B cell (primary cell): Measurements from ENCODE around the gene KCNJ5.

Experiments used
- CTCF ChIP-seq: fragments of 200-600 bp; IDR thresholded peaks from one replicate; pipeline ENCODE4 v1.8.0; 2022; ENCODE audit warnings: antibody characterized with exemption, mild to moderate bottlenecking
- EZH2 ChIP-seq: IDR thresholded peaks from 2 replicates; pipeline ENCODE4 v1.6.1; 2012; ENCODE audit warnings: borderline replicate concordance, low read depth, mild to moderate bottlenecking, moderate library complexity, low read length; ENCODE audit not compliant: insufficient read depth, poor library complexity, severe bottlenecking

DNA sequence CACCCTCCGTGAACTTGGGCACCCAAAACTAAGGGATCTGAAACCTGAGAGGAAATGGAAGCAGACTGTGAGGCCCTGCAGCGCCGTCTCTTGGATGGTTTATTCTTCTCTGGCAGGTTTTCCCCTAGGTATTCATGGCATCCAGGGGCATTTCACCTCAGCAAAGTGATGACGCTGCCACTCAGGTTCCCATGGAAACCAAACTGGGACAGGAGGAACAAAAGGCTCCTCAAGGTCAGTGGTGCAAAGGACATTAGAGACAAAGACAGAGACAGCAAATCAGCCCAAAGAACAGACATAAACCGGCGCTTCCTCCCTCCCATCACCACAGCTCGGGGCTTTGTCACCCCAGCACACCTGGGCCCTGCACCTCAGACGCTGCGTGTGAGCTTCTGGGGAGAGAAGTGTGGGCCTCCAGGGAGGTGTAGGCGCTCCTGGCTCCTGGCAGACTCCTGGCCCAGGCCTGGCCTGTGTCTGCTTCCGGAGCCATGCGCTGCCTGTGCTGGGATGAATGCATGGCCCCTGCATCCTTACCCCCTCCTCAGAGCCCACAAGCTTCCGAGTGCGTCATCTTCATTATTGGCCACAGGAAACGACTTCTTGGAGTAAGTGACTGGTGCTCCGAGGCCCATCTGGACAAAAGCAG is 45.6 kb downstream of the KCNJ5 start:
- TF ChIP-seq EZH2 = no peak
- TF ChIP-seq CTCF = no peak
